Upper lobe of right lung (tissue), 1 donor: ENCODE data around the gene RPL13. TPM values are rescaled to one million over a fixed set of nuclear protein-coding genes. Genes with fewer than 3 reads are reported as not detected.

ENCODE experiments used
- ATAC-seq: fragments of 200-7000 bp; cut with Tn5 transposase; one replicate; pipeline ENCODE4 v1.9.1; 2020; ENCODE audit warnings: mild to moderate bottlenecking, moderate library complexity
- DNase-seq: peaks from one replicate; pipeline ENCODE4 v3.0.0-alpha.2; 2020
- H3K27ac ChIP-seq: fragments of 200-600 bp; one replicate; pipeline ENCODE4 v1.8.0; 2022
- H3K27me3 ChIP-seq: fragments of 200-600 bp; one replicate; pipeline ENCODE4 v1.8.0; 2022; ENCODE audit warnings: mild to moderate bottlenecking
- H3K36me3 ChIP-seq: fragments of 200-600 bp; one replicate; pipeline ENCODE4 v1.8.0; 2022
- H3K4me1 ChIP-seq: fragments of 200-600 bp; one replicate; pipeline ENCODE4 v1.8.0; 2022
- H3K4me3 ChIP-seq: fragments of 200-600 bp; one replicate; pipeline ENCODE4 v1.8.0; 2022; ENCODE audit warnings: mild to moderate bottlenecking
- H3K9me3 ChIP-seq: fragments of 200-600 bp; one replicate; pipeline ENCODE4 v1.8.0; 2022
- intact Hi-C: fragments of 100-400 bp; cut with DNase I; formaldehyde crosslinking; loops from one replicate; pipeline ENCODE4 v1.11.0; 2022
- total RNA-seq: library from RNA; stranded (reverse); fragmentation: NEBNext Ultra II Directional; extraction: Animal tissue kit (Norgen Biotek cat#: 25700); gene quantifications from one replicate; pipeline ENCODE4 v1.2.1, GENCODE V29; 2021
- TF ChIP-seq, protein P1 (sequence below): fragments of 200-600 bp; IDR thresholded peaks from one replicate; pipeline ENCODE4 v1.8.0; 2022; ENCODE audit warnings: antibody characterized with exemption
- donor health status: DM: no; HTN: yes; CAD: no; lungs with severe emphysema.

The RPL13 gene
- total RNA-seq, 1 donor from 2014 or later: 1,795 TPM

GRCh38 chr16:89531821-89532526 lies 28.5 kb upstream of the RPL13 start:
- Histone ChIP-seq H3K27me3 (no peaks in the 10 kb centered on the region), H3K27ac (peak overlapping the region; percentile 17), H3K4me1 (peaks cover 13% of the 10 kb centered on the region), H3K9me3 (no peaks in the 10 kb centered on the region), H3K36me3 (peaks cover 81% of the 10 kb centered on the region), H3K4me3 (no peak overlapping the region)
- TF ChIP-seq, protein P1, sequence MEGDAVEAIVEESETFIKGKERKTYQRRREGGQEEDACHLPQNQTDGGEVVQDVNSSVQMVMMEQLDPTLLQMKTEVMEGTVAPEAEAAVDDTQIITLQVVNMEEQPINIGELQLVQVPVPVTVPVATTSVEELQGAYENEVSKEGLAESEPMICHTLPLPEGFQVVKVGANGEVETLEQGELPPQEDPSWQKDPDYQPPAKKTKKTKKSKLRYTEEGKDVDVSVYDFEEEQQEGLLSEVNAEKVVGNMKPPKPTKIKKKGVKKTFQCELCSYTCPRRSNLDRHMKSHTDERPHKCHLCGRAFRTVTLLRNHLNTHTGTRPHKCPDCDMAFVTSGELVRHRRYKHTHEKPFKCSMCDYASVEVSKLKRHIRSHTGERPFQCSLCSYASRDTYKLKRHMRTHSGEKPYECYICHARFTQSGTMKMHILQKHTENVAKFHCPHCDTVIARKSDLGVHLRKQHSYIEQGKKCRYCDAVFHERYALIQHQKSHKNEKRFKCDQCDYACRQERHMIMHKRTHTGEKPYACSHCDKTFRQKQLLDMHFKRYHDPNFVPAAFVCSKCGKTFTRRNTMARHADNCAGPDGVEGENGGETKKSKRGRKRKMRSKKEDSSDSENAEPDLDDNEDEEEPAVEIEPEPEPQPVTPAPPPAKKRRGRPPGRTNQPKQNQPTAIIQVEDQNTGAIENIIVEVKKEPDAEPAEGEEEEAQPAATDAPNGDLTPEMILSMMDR: no peak
- ATAC-seq (no peak), DNase-seq (no peak)
- intact Hi-C loops: no loop called here

- TF ChIP-seq, protein P1: no peak
- ATAC-seq (peak; percentile 85), DNase-seq (no peak)
- H3K36me3 ChIP-seq: peaks cover 74% of the 10 kb centered on the region
- H3K9me3 ChIP-seq: no peaks in the 10 kb centered on the region
- H3K4me3 ChIP-seq: no peak overlapping the region
- H3K27ac ChIP-seq: peak overlapping the region; percentile 28
- H3K4me1 ChIP-seq: peaks cover 13% of the 10 kb centered on the region
- intact Hi-C loops: no loop called here
- no peaks in the 10 kb centered on the region for H3K27me3 ChIP-seq
These were observed 26.2 kb upstream of the RPL13 start for GRCh38 chr16:89534252-89534756.

DNA sequence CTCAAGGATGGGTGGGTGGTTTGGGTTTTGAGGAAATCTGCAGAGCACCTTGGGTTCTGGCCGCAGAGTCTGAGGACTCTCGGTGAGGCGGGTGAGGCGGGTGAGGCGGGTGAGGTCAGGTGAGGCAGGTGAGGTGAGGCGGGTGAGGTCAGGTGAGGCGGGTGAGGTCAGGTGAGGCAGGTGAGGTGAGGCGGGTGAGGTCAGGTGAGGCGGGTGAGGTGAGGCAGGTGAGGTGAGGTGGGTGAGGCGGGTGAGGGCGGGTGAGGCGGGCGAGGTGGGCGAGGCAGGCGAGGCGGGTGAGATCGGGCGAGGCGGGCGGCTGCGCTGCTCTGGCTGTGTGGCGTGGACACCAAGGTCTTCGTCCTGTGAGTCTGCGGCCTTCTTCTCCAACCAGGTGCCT lies 24.1 kb upstream of the RPL13 start:
- H3K9me3 ChIP-seq: no peaks in the 10 kb centered on the region
- peaks cover 13% of the 10 kb centered on the region for H3K4me1 ChIP-seq
- ATAC-seq (no peak), DNase-seq (no peak)
- TF ChIP-seq, protein P1: no peak
- H3K36me3 ChIP-seq: peaks cover 65% of the 10 kb centered on the region
- H3K27me3 ChIP-seq: no peaks in the 10 kb centered on the region
- intact Hi-C loops: no loop called here
- H3K4me3 ChIP-seq: no peak overlapping the region
- H3K27ac ChIP-seq: no peak overlapping the region

DNA sequence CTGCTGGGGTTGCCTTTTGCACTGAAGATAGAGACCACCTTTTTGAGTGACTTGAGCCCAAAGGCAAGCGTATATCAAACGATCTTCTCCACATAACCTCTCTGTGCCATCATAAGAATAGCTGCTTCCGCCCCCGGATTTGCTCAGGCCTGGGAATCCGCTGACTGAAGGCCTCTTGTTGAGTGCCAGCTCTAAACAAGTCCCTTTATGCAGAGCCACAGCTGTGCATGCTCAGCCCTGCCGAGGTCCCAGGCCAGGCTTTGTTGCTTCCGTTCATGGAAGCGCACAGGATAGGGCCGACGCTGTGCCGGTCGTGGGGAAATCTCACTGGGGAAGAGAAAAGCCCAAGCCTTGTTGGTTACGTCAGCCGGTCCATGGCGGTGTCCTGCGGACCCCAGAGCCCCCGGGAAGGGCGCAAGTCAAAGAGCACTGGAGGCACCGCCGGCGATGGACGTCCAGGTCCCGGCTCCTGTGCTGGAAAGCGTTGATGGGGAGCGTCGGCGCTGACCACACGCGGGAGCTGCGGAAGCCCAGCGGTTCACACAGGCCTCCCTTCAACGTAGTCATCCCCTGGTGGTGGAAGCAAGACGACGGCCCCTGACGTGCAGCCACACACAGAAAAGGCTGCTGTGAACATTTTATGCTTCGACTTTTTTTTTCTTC lies 23.5 kb upstream of the RPL13 start:
- ATAC-seq (no peak), DNase-seq (no peak)
- Histone ChIP-seq H3K4me1 (peaks cover 13% of the 10 kb centered on the region), H3K36me3 (peaks cover 63% of the 10 kb centered on the region), H3K9me3 (no peaks in the 10 kb centered on the region), H3K4me3 (no peak overlapping the region), H3K27me3 (no peaks in the 10 kb centered on the region), H3K27ac (no peak overlapping the region)
- intact Hi-C loops: no loop called here
- TF ChIP-seq, protein P1: no peak

GRCh38 chr16:89537549-89537925 lies 22.9 kb upstream of the RPL13 start:
- Histone ChIP-seq H3K36me3 (peaks cover 63% of the 10 kb centered on the region), H3K27ac (no peak overlapping the region), H3K9me3 (no peaks in the 10 kb centered on the region), H3K4me3 (no peak overlapping the region), H3K4me1 (peaks cover 13% of the 10 kb centered on the region), H3K27me3 (no peaks in the 10 kb centered on the region)
- ATAC-seq (no peak), DNase-seq (no peak)
- TF ChIP-seq, protein P1: no peak
- intact Hi-C loops: no loop called here
